GM18505 (cell line): Measurements from ENCODE around the gene GJA5.
"Not testable (repeated sequence)": the region's sequence is repeated elsewhere in the genome, so short reads cannot be mapped to it uniquely, and the experiment has no call there.

Source experiments
- ATAC-seq: cut with Tn5 transposase; IDR thresholded peaks from one replicate; pipeline ENCODE4 v1.9.1; 2021; ENCODE audit not compliant: unreplicated experiment
- POLR2A ChIP-seq: IDR thresholded peaks from 4 replicates; pipeline ENCODE4 v1.6.1; 2011; ENCODE audit warnings: borderline replicate concordance; ENCODE audit not compliant: insufficient read depth, insufficient read length; ENCODE audit errors: extremely low read depth

Gene GJA5

GRCh38 chr1:147735423-147735822, 25.0 kb downstream of the GJA5 start:
- ATAC-seq: no peak
- TF ChIP-seq POLR2A: no peak

GRCh38 chr1:147734291-147734841, 26.0 kb downstream of the GJA5 start:
- not testable (repeated sequence) for ATAC-seq

- no peak for TF ChIP-seq POLR2A
- ATAC-seq: no peak
Measured at GRCh38 chr1:147729315-147729714, 31.1 kb downstream of the GJA5 start.

GRCh38 chr1:147726168-147726567, 34.2 kb downstream of the GJA5 start:
- no peak for ATAC-seq
- TF ChIP-seq POLR2A: no peak

- ATAC-seq: no peak
- TF ChIP-seq POLR2A: no peak
Measured at GRCh38 chr1:147725685-147726084, 34.7 kb downstream of the GJA5 start.

- no peak for TF ChIP-seq POLR2A
- ATAC-seq: no peak
Measured at GRCh38 chr1:147723691-147724323, 36.6 kb downstream of the GJA5 start.

GRCh38 chr1:147722124-147722523, 38.3 kb downstream of the GJA5 start:
- no peak for ATAC-seq
- no peak for TF ChIP-seq POLR2A

- TF ChIP-seq POLR2A: no peak
- ATAC-seq: no peak
Measured at GRCh38 chr1:147721716-147722115, 38.7 kb downstream of the GJA5 start.

GRCh38 chr1:147720557-147720956, 39.8 kb downstream of the GJA5 start:
- no peak for ATAC-seq
- no peak for TF ChIP-seq POLR2A

GRCh38 chr1:147719711-147720225, 40.6 kb downstream of the GJA5 start:
- no peak for TF ChIP-seq POLR2A
- no peak for ATAC-seq

GRCh38 chr1:147719029-147719698, 41.2 kb downstream of the GJA5 start:
- ATAC-seq: no peak
- TF ChIP-seq POLR2A: no peak

GRCh38 chr1:147717706-147718097, 42.7 kb downstream of the GJA5 start:
- no peak for TF ChIP-seq POLR2A
- no peak for ATAC-seq

- no peak for ATAC-seq
- TF ChIP-seq POLR2A: no peak
Measured at GRCh38 chr1:147717051-147717705, 43.2 kb downstream of the GJA5 start.

- no peak for TF ChIP-seq POLR2A
- ATAC-seq: no peak
Measured at GRCh38 chr1:147712605-147713004, 47.8 kb downstream of the GJA5 start.
